Ovary (tissue), 3 donors: ENCODE data around the gene IL17B.

Source experiments
- CTCF ChIP-seq, 3 donors: fragments of 450-650 bp in 2 of 3; fragments of 200-600 bp in 1 of 3; IDR thresholded peaks; one replicate each; pipeline versions ENCODE4 v1.5.1 to v1.8.0; 2016 to 2022; ENCODE audit warnings: antibody characterized with exemption in 3 of 3, mild to moderate bottlenecking in 1 of 3
- POLR2A ChIP-seq: fragments of 450-650 bp; IDR thresholded peaks from one replicate; pipeline ENCODE4 v1.6.1; 2017; ENCODE audit warnings: antibody characterized with exemption, mild to moderate bottlenecking, moderate library complexity
- donor health status: DM: no; HTN: no; CAD: no.

- TF ChIP-seq CTCF (IDR thresholded peaks at IDR 0.05) (no peak), POLR2A (no peak)
These were observed 4.3 kb downstream of the IL17B start for GRCh38 chr5:149374801-149375200.
